OCI-LY7 (cell line): ENCODE results near the gene MBL2. TPM values are rescaled to one million over a fixed set of nuclear protein-coding genes. Genes with fewer than 3 reads are reported as not detected.

ENCODE experiments used
- BruUV-seq: library from RNA; stranded (reverse); fragments of 400-500 nt; replicated peaks from 2 replicates; lab custom pipeline; 2021; lab: Mats Ljungman, UMichigan
- CTCF ChIA-PET: fragments of 300-600 bp; sonication (Branson Sonifier 250); formaldehyde crosslinking; loops from one replicate; lab custom pipeline; 2022; ENCODE audit warnings: antibody characterized with exemption; ENCODE audit not compliant: unreplicated experiment; lab: Charles Lee
- POLR2A ChIA-PET: fragments of 300-600 bp; sonication (Branson Sonifier 250); formaldehyde crosslinking; loops from one replicate; lab custom pipeline; 2022; ENCODE audit warnings: antibody characterized with exemption; lab: Charles Lee
- DNase-seq: peaks from one replicate; pipeline ENCODE4 v3.0.0-alpha.2; 2015; ENCODE audit warnings: low spot score
- H2AFZ ChIP-seq: fragments of 200-600 bp; sonication (generic), shearing (Covaris generic); 2 replicates; pipeline ENCODE4 v1.6.1; 2014; ENCODE audit warnings: mild to moderate bottlenecking, antibody characterized with exemption, low read length, moderate library complexity
- H3K27ac ChIP-seq: fragments of 200-600 bp; sonication (generic); 2 replicates; pipeline ENCODE4 v1.5.1; 2014; ENCODE audit warnings: mixed run types, low read depth, mild to moderate bottlenecking, moderate library complexity, low read length, inconsistent platforms; ENCODE audit not compliant: poor library complexity, severe bottlenecking
- H3K36me3 ChIP-seq: fragments of 200-600 bp; sonication (generic); 2 replicates; pipeline ENCODE4 v1.6.1; 2014; ENCODE audit warnings: mild to moderate bottlenecking, antibody characterized with exemption, low read length, moderate library complexity, mixed read lengths; ENCODE audit not compliant: insufficient read depth
- H3K4me1 ChIP-seq: fragments of 200-600 bp; sonication (generic); 2 replicates; pipeline ENCODE4 v1.5.1; 2014; ENCODE audit warnings: mild to moderate bottlenecking, low read length; ENCODE audit not compliant: insufficient read depth, poor library complexity, severe bottlenecking
- H3K4me2 ChIP-seq: fragments of 200-600 bp; sonication (generic); 2 replicates; pipeline ENCODE4 v1.6.1; 2014; ENCODE audit warnings: mild to moderate bottlenecking, low read length
- H3K4me3 ChIP-seq: fragments of 200-600 bp; sonication (generic); 2 replicates; pipeline ENCODE4 v1.5.1; 2014; ENCODE audit warnings: mild to moderate bottlenecking, low read depth, low read length; ENCODE audit not compliant: poor library complexity, severe bottlenecking
- H3K79me2 ChIP-seq: fragments of 200-600 bp; sonication (generic); 2 replicates; pipeline ENCODE4 v1.6.1; 2016; ENCODE audit warnings: low read depth, mild to moderate bottlenecking, low read length, moderate library complexity, mixed read lengths; ENCODE audit not compliant: insufficient read depth
- H3K9me2 ChIP-seq: fragments of 200-600 bp; sonication (generic); 2 replicates; pipeline ENCODE4 v1.6.1; 2016; ENCODE audit warnings: mild to moderate bottlenecking, low read length, mixed read lengths; ENCODE audit not compliant: insufficient read depth
- H3K9me3 ChIP-seq: fragments of 200-600 bp; sonication (generic); 2 replicates; pipeline ENCODE4 v1.6.1; 2014; ENCODE audit warnings: mild to moderate bottlenecking, mixed run types, low read length, mixed read lengths
- H4K20me1 ChIP-seq: fragments of 200-600 bp; sonication (generic); 2 replicates; pipeline ENCODE4 v1.6.1; 2014; ENCODE audit warnings: mild to moderate bottlenecking, antibody characterized with exemption, low read length, moderate library complexity, mixed read lengths; ENCODE audit not compliant: insufficient read depth
- EZH2phosphoT487 ChIP-seq: fragments of 200-600 bp; sonication (generic); IDR thresholded peaks from 2 replicates; pipeline ENCODE4 v1.6.1; 2018; ENCODE audit warnings: low read depth, borderline replicate concordance, mild to moderate bottlenecking, mixed run types, antibody characterized with exemption, low read length, moderate library complexity, mixed read lengths
- intact Hi-C: fragments of 100-400 bp; cut with micrococcal nuclease; formaldehyde crosslinking; loops from one replicate; pipeline ENCODE4 v1.10.0; 2022; ENCODE audit not compliant: unreplicated experiment
- total RNA-seq, 2 experiments: library from RNA; depleted of rRNA in 1 of 2; stranded (reverse); fragments of >200 nt in 1 of 2; shearing (Covaris generic) in 1 of 2; gene quantifications; 2 replicates each; pipeline ENCODE4 v1.2.3, GENCODE V29; 2014 to 2022
- TF ChIP-seq, protein P1 (sequence below): fragments of 200-600 bp; sonication (generic); conservative IDR thresholded peaks from 2 replicates; pipeline ENCODE4 v1.5.1; 2014; ENCODE audit warnings: mild to moderate bottlenecking, antibody characterized with exemption, low read length, moderate library complexity, mixed read lengths

The MBL2 gene
- total RNA-seq, 2 experiments from 2014 or later = not detected

DNA sequence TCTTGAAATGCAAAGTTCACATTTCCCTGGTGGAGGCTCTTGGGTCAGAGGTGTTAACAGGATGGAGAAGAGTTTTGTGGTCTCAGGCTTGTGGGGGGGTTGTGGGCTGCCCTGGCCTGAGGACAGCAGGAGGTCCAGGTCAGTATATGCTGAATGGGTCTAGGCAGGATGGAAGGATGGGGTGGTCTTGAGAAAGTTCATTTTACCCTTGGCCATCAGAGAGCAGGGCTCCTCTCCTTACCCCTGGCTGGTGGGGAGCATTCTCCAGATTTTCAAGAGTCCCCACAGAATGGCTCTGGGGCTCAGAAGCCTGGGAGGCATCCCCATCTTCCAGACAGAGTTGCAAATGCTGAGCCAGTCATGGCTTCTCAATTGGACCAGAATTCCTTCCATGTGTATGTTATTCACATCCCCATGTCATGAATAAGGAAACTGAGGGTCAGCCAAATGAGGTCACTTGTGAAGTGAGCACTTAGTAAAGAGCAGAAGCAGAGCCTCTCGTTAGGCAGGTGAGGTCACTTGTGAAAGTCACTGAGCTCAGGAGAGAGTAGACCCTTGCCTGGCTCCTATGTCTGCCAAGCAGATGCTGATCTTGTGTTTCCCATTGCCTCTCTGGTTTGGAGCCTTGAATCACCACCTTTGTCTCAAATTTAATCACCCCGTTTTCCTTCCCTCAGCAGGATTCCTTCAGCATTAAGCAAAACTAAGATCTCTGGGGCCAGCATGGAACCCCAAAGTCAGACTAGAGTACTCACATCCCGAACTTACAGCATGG is 33.0 kb downstream of the MBL2 start:
- TF ChIP-seq EZH2phosphoT487 = no peak
- TF ChIP-seq, protein P1, sequence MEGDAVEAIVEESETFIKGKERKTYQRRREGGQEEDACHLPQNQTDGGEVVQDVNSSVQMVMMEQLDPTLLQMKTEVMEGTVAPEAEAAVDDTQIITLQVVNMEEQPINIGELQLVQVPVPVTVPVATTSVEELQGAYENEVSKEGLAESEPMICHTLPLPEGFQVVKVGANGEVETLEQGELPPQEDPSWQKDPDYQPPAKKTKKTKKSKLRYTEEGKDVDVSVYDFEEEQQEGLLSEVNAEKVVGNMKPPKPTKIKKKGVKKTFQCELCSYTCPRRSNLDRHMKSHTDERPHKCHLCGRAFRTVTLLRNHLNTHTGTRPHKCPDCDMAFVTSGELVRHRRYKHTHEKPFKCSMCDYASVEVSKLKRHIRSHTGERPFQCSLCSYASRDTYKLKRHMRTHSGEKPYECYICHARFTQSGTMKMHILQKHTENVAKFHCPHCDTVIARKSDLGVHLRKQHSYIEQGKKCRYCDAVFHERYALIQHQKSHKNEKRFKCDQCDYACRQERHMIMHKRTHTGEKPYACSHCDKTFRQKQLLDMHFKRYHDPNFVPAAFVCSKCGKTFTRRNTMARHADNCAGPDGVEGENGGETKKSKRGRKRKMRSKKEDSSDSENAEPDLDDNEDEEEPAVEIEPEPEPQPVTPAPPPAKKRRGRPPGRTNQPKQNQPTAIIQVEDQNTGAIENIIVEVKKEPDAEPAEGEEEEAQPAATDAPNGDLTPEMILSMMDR = no peak
- no TSS peak for BruUV-seq
- H3K27ac ChIP-seq = no peak overlapping the region

DNA sequence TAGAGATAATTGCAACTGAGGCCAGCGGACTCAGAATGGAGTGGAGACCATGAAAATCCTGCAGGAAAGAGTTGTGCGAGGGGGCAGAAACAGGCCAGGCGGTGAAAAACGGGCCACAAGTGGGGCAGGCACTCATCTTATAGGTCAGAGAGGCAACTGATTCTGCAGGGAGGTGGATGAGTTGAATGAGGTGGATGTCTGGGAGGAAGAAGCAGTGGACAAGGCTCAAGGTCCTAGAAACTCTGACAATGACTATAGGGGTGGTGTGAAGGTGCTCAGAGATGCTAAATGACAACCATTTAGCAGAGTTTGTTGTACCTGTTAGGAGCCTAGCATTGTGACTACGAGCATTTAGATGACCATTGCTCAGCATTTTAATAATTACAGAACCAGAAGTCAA is 33.6 kb downstream of the MBL2 start:
- DNase-seq = no peak
- H3K4me3 ChIP-seq = no peak overlapping the region
- no TSS peak for BruUV-seq
- no peaks in the 10 kb centered on the region for H4K20me1 ChIP-seq
- H3K27ac ChIP-seq = no peak overlapping the region
- no peak overlapping the region for H2AFZ ChIP-seq
- H3K36me3 ChIP-seq = no peaks in the 10 kb centered on the region
- intact Hi-C loops = no loop called here
- H3K9me3 ChIP-seq = no peaks in the 10 kb centered on the region
- H3K4me1 ChIP-seq = no peaks in the 10 kb centered on the region
- ChIA-PET POLR2A (no interaction called here), CTCF (no interaction called here)
- TF ChIP-seq, protein P1 = no peak
- no peak for TF ChIP-seq EZH2phosphoT487
- no peak overlapping the region for H3K4me2 ChIP-seq
- H3K79me2 ChIP-seq = no peaks in the 10 kb centered on the region
- H3K9me2 ChIP-seq = no peaks in the 10 kb centered on the region

More for the DNA sequence above, 33.0 kb downstream of the MBL2 start:
- Histone ChIP-seq H3K79me2 (no peaks in the 10 kb centered on the region), H4K20me1 (no peaks in the 10 kb centered on the region), H3K4me3 (no peak overlapping the region), H2AFZ (no peak overlapping the region), H3K36me3 (no peaks in the 10 kb centered on the region), H3K4me2 (no peak overlapping the region), H3K9me3 (no peaks in the 10 kb centered on the region), H3K4me1 (no peaks in the 10 kb centered on the region), H3K9me2 (no peaks in the 10 kb centered on the region)
- POLR2A ChIA-PET = no interaction called here
- no peak for DNase-seq
- CTCF ChIA-PET = no interaction called here
- intact Hi-C loops = no loop called here
